K562 (cell line): ENCODE results near the gene NFATC2.

Source experiments
- CTCF ChIP-seq, 3 experiments: IDR thresholded peaks in 2 of 3; conservative IDR thresholded peaks in 1 of 3; 2 replicates each; pipeline ENCODE4 v1.5.1; 2011 to 2012; ENCODE audit warnings: low read length in 3 of 3, mild to moderate bottlenecking in 3 of 3, control low read depth in 2 of 3, improper control_type of control experiment in 1 of 3, inconsistent platforms in 1 of 3, low read depth in 1 of 3, mixed read lengths in 1 of 3, moderate library complexity in 1 of 3; ENCODE audit not compliant: insufficient read depth in 2 of 3
- ELF1 ChIP-seq: fragments of 200-800 bp; sonication (Bioruptor generic); IDR thresholded peaks from 2 replicates; pipeline ENCODE4 v1.6.1; 2016; ENCODE audit warnings: missing genetic modification characterization, missing compliant biosample characterization
- PHF20 ChIP-seq: fragments of 450-650 bp; IDR thresholded peaks from 2 replicates; pipeline ENCODE4 v1.6.1; 2018; ENCODE audit not compliant: partially characterized antibody
- POLR2A ChIP-seq: fragments of 450-650 bp; conservative IDR thresholded peaks from 2 replicates; pipeline ENCODE4 v1.6.1; 2016
- ZNF121 ChIP-seq: sonication (generic); formaldehyde crosslinking; conservative IDR thresholded peaks from 2 replicates; pipeline ENCODE4 v1.8.0; 2022; ENCODE audit warnings: missing genetic modification reagents
- ZNF232 ChIP-seq: sonication (generic); formaldehyde crosslinking; IDR thresholded peaks from 2 replicates; pipeline ENCODE4 v1.8.0; 2022; ENCODE audit warnings: mild to moderate bottlenecking, missing genetic modification reagents

- TF ChIP-seq CTCF (IDR thresholded peaks at IDR 0.05 in 2 of 3, conservative IDR thresholded peaks at IDR 0.05 in 1 of 3; ENCODE audit: insufficient read depth in 2 of 3, low read depth in 1 of 3, low read length in 3 of 3) (no peak), ZNF232 (CRISPR knock-in tag) (no peak), ZNF121 (CRISPR knock-in tag) (no peak), POLR2A (no peak), ELF1 (no peak), PHF20 (no peak)
Measured at GRCh38 chr20:51365670-51366069, 176.8 kb downstream of the NFATC2 start.
